Natural killer cell (primary cell): ENCODE measurements around the gene ZNF385D. TPM values are rescaled to one million over a fixed set of nuclear protein-coding genes. Genes with fewer than 3 reads are reported as not detected.

ENCODE experiments used
- ATAC-seq, 3 donors: fragments of 150-1000 bp in 2 of 3; fragments of 200-7000 bp in 1 of 3; cut with Tn5 transposase; 1 replicate in 1 of 3; 2 replicates in 2 of 3; pipeline ENCODE4 v1.10.0; 2021; ENCODE audit warnings: mild to moderate bottlenecking in 2 of 3, moderate library complexity in 2 of 3
- DNase-seq, 2 donors: peaks; one replicate each; pipeline versions ENCODE4 v3.0.0 to v3.0.0-alpha.2; 2013 to 2021; ENCODE audit warnings: mixed read lengths in 1 of 2
- H3K27ac ChIP-seq: one replicate; pipeline ENCODE4 v1.5.1; 2013; ENCODE audit warnings: mild to moderate bottlenecking, low read length
- H3K27me3 ChIP-seq: one replicate; pipeline ENCODE4 v1.6.1; 2013; ENCODE audit warnings: low read length; ENCODE audit not compliant: control insufficient read depth, insufficient read depth
- H3K36me3 ChIP-seq: one replicate; pipeline ENCODE4 v1.6.1; 2013; ENCODE audit warnings: low read length; ENCODE audit not compliant: control insufficient read depth, insufficient read depth
- H3K4me1 ChIP-seq: one replicate; pipeline ENCODE4 v1.6.1; 2013; ENCODE audit warnings: low read length; ENCODE audit not compliant: control insufficient read depth, insufficient read depth
- H3K4me3 ChIP-seq: one replicate; pipeline ENCODE4 v1.5.1; 2013; ENCODE audit warnings: low read length
- H3K9me3 ChIP-seq: one replicate; pipeline ENCODE4 v1.6.1; 2013; ENCODE audit warnings: low read length; ENCODE audit not compliant: control insufficient read depth, insufficient read depth
- H3K27ac Mint-ChIP-seq, 2 donors: one replicate each; pipeline ENCODE4 v1.8.0; 2022; ENCODE audit warnings: mild to moderate bottlenecking in 2 of 2, mixed read lengths in 2 of 2, moderate library complexity in 1 of 2
- H3K27me3 Mint-ChIP-seq, 2 donors: one replicate each; pipeline ENCODE4 v1.8.0; 2022; ENCODE audit warnings: low read depth in 2 of 2, mixed read lengths in 2 of 2
- H3K36me3 Mint-ChIP-seq: one replicate; pipeline ENCODE4 v1.8.0; 2022; ENCODE audit warnings: mixed read lengths
- H3K4me1 Mint-ChIP-seq, 2 donors: one replicate each; pipeline ENCODE4 v1.8.0; 2022; ENCODE audit warnings: mixed read lengths in 2 of 2
- H3K4me3 Mint-ChIP-seq: one replicate; pipeline ENCODE4 v1.8.0; 2022; ENCODE audit warnings: mild to moderate bottlenecking, moderate library complexity, mixed read lengths
- H3K9me3 Mint-ChIP-seq, 2 donors: one replicate each; pipeline ENCODE4 v1.8.0; 2022; ENCODE audit warnings: mixed read lengths in 2 of 2
- CTCF ChIP-seq: fragments of 200-600 bp; IDR thresholded peaks from one replicate; pipeline ENCODE4 v1.8.0; 2022; ENCODE audit warnings: antibody characterized with exemption
- WGBS: methylation state at CpG from one replicate; pipeline ENCODE4 v1.1.7; 2013; ENCODE audit warnings: missing lambda C conversion rate; ENCODE audit not compliant: insufficient coverage; 5-methylcytosine and 5-hydroxymethylcytosine counted together
- intact Hi-C: fragments of 100-400 bp; cut with micrococcal nuclease; formaldehyde crosslinking; loops from one replicate; pipeline ENCODE4 v1.14.2; 2022
- total RNA-seq, 4 donors: library from RNA; stranded (reverse); fragments of 120-200 nt in 1 of 4; gene quantifications; one replicate each; pipeline versions ENCODE4 v1.2.3 to v1.2.4, GENCODE V29; 2013 to 2022

ZNF385D gene
- total RNA-seq, 3 donors from 2014 or later (not counting 1 experiment from before 2014, with no cell fraction given), result 0.02 to 0.31 (median 0.25) TPM

DNA sequence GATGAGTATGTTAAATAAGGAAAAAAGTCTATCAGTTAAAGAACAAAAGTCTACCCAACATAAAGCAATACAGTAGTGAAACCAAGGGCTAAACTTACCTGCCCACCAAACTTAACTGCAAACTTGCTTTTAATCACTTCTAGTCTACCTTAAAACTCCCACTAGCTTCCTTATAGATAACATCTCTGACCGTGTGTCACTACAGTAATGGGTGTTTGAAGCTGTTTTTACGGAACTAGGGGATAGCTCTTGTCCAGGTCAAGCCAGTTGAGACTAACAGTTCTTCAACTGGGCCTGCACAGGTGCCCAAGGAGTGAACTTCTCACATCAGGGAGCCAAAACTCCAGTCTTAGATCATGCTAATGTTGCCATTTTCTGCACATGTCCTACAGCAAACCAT lies 132.3 kb downstream of the ZNF385D start:
- H3K27me3 Mint-ChIP-seq, result no peaks in the 10 kb centered on the region
- no peak for TF ChIP-seq CTCF
- H3K4me1 ChIP-seq, result no peaks in the 10 kb centered on the region
- no peaks in the 10 kb centered on the region for H3K27me3 ChIP-seq
- no peak overlapping the region for H3K4me3 ChIP-seq
- no peak overlapping the region for H3K27ac Mint-ChIP-seq
- no peaks in the 10 kb centered on the region for H3K36me3 Mint-ChIP-seq
- DNase-seq (no peak), ATAC-seq (no peak)
- H3K9me3 Mint-ChIP-seq, result peaks cover 7% of the 10 kb centered on the region in 2 donors
- no peak overlapping the region for H3K27ac ChIP-seq
- intact Hi-C loops, result no loop called here
- H3K36me3 ChIP-seq, result no peaks in the 10 kb centered on the region
- no peak overlapping the region for H3K4me3 Mint-ChIP-seq
- no peaks in the 10 kb centered on the region for H3K9me3 ChIP-seq
- 40% methylated on average over 2 of the region's 2 CpGs for WGBS
- H3K4me1 Mint-ChIP-seq, result no peaks in the 10 kb centered on the region

GRCh38 chr3:21613372-21614070 lies 137.5 kb downstream of the ZNF385D start:
- no peaks in the 10 kb centered on the region for H3K4me1 Mint-ChIP-seq
- no peaks in the 10 kb centered on the region for H3K27me3 Mint-ChIP-seq
- Histone ChIP-seq H3K27me3 (no peaks in the 10 kb centered on the region), H3K9me3 (peaks cover 5% of the 10 kb centered on the region), H3K36me3 (no peaks in the 10 kb centered on the region), H3K4me3 (no peak overlapping the region), H3K27ac (no peak overlapping the region), H3K4me1 (no peaks in the 10 kb centered on the region)
- DNase-seq (no peak), ATAC-seq (no peak)
- no peak for TF ChIP-seq CTCF
- intact Hi-C loops, result no loop called here
- no peak overlapping the region for H3K27ac Mint-ChIP-seq
- peaks cover 3 to 7% of the 10 kb centered on the region in 2 donors for H3K9me3 Mint-ChIP-seq
- no peaks in the 10 kb centered on the region for H3K36me3 Mint-ChIP-seq
- H3K4me3 Mint-ChIP-seq, result no peak overlapping the region
- 94% methylated on average over 2 of the region's 3 CpGs for WGBS

DNA sequence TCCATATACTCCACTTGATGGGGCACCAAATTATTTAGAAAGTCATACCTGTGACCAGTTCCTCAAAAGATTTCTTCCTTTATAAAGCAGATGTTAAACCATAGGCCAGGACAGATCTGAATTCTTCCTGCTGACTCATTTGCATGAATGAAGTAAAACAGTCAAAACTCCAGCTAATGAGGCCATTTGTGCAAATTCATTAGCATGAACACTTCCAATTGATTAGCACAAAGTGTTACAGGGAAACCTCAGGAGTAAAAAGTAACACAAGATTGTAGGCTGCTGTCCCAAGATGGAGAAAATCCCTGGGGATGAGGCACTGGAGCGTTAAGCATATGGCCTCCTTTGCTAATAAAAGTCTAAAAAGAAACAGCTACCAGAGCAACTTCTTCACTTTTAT lies 149.8 kb downstream of the ZNF385D start:
- ATAC-seq, result no peak

More for the DNA sequence above, 149.8 kb downstream of the ZNF385D start:
- Mint-ChIP-seq H3K9me3 (peaks cover 21 to 26% of the 10 kb centered on the region in 2 donors), H3K4me3 (no peak overlapping the region), H3K4me1 (no peaks in the 10 kb centered on the region), H3K27me3 (no peaks in the 10 kb centered on the region), H3K36me3 (peaks cover under 1% of the 10 kb centered on the region), H3K27ac (no peak overlapping the region)
- Histone ChIP-seq H3K4me1 (no peaks in the 10 kb centered on the region), H3K9me3 (no peaks in the 10 kb centered on the region), H3K27ac (no peak overlapping the region), H3K4me3 (no peak overlapping the region), H3K27me3 (no peaks in the 10 kb centered on the region), H3K36me3 (no peaks in the 10 kb centered on the region)
- 100% methylated on average over 1 of the region's 1 CpG for WGBS
- TF ChIP-seq CTCF, result no peak
- DNase-seq, result no peak
- intact Hi-C loops, result no loop called here
